ENCODE data around the gene INHBB.
"Not testable (repeated sequence)": the region's sequence is repeated elsewhere in the genome, so short reads cannot be mapped to it uniquely, and the experiment has no call there.

The INHBB gene

GRCh38 chr2:120316071-120316470 is 29.9 kb upstream of the INHBB start:
- DNase-seq (ENCODE audit: low read depth in 2 of 2): no peak

GRCh38 chr2:120316528-120317179 is 29.3 kb upstream of the INHBB start:
- no peak for DNase-seq (ENCODE audit: low read depth in 2 of 2)

- no peak for DNase-seq (ENCODE audit: low read depth in 2 of 2)
Measured at GRCh38 chr2:120317180-120317533, 28.8 kb upstream of the INHBB start.

GRCh38 chr2:120317916-120318315 is 28.0 kb upstream of the INHBB start:
- DNase-seq (ENCODE audit: low read depth in 2 of 2): no peak

GRCh38 chr2:120318626-120319025 is 27.3 kb upstream of the INHBB start:
- no peak for DNase-seq (ENCODE audit: low read depth in 2 of 2)

- no peak for DNase-seq (ENCODE audit: low read depth in 2 of 2)
Measured at GRCh38 chr2:120319123-120319522, 26.8 kb upstream of the INHBB start.

- no peak for DNase-seq (ENCODE audit: low read depth in 2 of 2)
Measured at GRCh38 chr2:120319686-120320317, 26.1 kb upstream of the INHBB start.

- DNase-seq (ENCODE audit: low read depth in 2 of 2): no peak
Measured at GRCh38 chr2:120320318-120320851, 25.6 kb upstream of the INHBB start.

GRCh38 chr2:120320887-120321556 is 24.9 kb upstream of the INHBB start:
- DNase-seq (ENCODE audit: low read depth in 2 of 2): not testable (repeated sequence)

- no peak for DNase-seq (ENCODE audit: low read depth in 2 of 2)
Measured at GRCh38 chr2:120321721-120322284, 24.1 kb upstream of the INHBB start.

- no peak for DNase-seq (ENCODE audit: low read depth in 2 of 2)
Measured at GRCh38 chr2:120322329-120322728, 23.6 kb upstream of the INHBB start.

GRCh38 chr2:120323214-120323613 is 22.7 kb upstream of the INHBB start:
- DNase-seq (ENCODE audit: low read depth in 2 of 2): no peak

- DNase-seq (ENCODE audit: low read depth in 2 of 2): no peak
Measured at GRCh38 chr2:120323807-120324399, 22.0 kb upstream of the INHBB start.

GRCh38 chr2:120324933-120325332 is 21.0 kb upstream of the INHBB start:
- DNase-seq (ENCODE audit: low read depth in 2 of 2): no peak

GRCh38 chr2:120326066-120326465 is 19.9 kb upstream of the INHBB start:
- no peak for DNase-seq (ENCODE audit: low read depth in 2 of 2)

GRCh38 chr2:120330946-120331822 is 14.8 kb upstream of the INHBB start:
- DNase-seq (ENCODE audit: low read depth in 2 of 2): no peak

- DNase-seq (ENCODE audit: low read depth in 2 of 2): no peak
Measured at GRCh38 chr2:120331903-120332302, 14.0 kb upstream of the INHBB start.

- no peak for DNase-seq (ENCODE audit: low read depth in 2 of 2)
Measured at GRCh38 chr2:120332384-120332783, 13.6 kb upstream of the INHBB start.

GRCh38 chr2:120334068-120334467 is 11.9 kb upstream of the INHBB start:
- DNase-seq (ENCODE audit: low read depth in 2 of 2): no peak

- no peak for DNase-seq (ENCODE audit: low read depth in 2 of 2)
Measured at GRCh38 chr2:120336749-120337148, 9.2 kb upstream of the INHBB start.

- DNase-seq (ENCODE audit: low read depth in 2 of 2): no peak
Measured at GRCh38 chr2:120338015-120338414, 7.9 kb upstream of the INHBB start.
